Panc1 (cell line): ENCODE data around the gene SEC14L2. TPM values are rescaled to one million over a fixed set of nuclear protein-coding genes. Genes with fewer than 3 reads are reported as not detected.

Experiments
- ATAC-seq: fragments of 200-7000 bp; cut with Tn5 transposase; 2 replicates; pipeline ENCODE4 v1.9.1; 2020; ENCODE audit warnings: mild to moderate bottlenecking, moderate library complexity
- BruUV-seq: library from RNA; stranded (reverse); fragments of 400-500 nt; replicated peaks from 2 replicates; lab custom pipeline; 2021; lab: Mats Ljungman, UMichigan
- CTCF ChIA-PET: fragments of 300-600 bp; sonication (Branson Sonifier 250); formaldehyde crosslinking; loops from one replicate; lab custom pipeline; 2022; ENCODE audit warnings: antibody characterized with exemption; lab: Charles Lee
- POLR2A ChIA-PET: fragments of 300-600 bp; sonication (Branson Sonifier 250); formaldehyde crosslinking; loops from one replicate; lab custom pipeline; 2022; ENCODE audit warnings: antibody characterized with exemption; lab: Charles Lee
- DNase-seq: peaks from one replicate; pipeline ENCODE4 v3.0.0-alpha.2; 2010; ENCODE audit warnings: low read depth, low spot score
- H3K27ac ChIP-seq: 2 replicates; pipeline ENCODE4 v1.5.1; 2011; ENCODE audit warnings: mild to moderate bottlenecking, low read length, inconsistent platforms
- H3K27me3 ChIP-seq: fragments of 200-500 bp; sonication (Bioruptor generic); 2 replicates; pipeline ENCODE4 v1.6.0; 2014; ENCODE audit warnings: low read length, inconsistent platforms; ENCODE audit not compliant: control insufficient read depth, insufficient read depth
- H3K36me3 ChIP-seq: fragments of 200-500 bp; sonication (Bioruptor generic); 2 replicates; pipeline ENCODE4 v1.5.1; 2014; ENCODE audit warnings: inconsistent platforms, mild to moderate bottlenecking, low read length, moderate library complexity; ENCODE audit not compliant: control insufficient read depth, insufficient read depth
- H3K4me1 ChIP-seq: 2 replicates; pipeline ENCODE4 v1.5.1; 2011; ENCODE audit warnings: inconsistent platforms, mild to moderate bottlenecking, low read length, moderate library complexity; ENCODE audit not compliant: control insufficient read depth, insufficient read depth
- H3K4me3 ChIP-seq, 2 experiments: 2 replicates each; pipeline ENCODE4 v1.5.1; 2011 to 2012; ENCODE audit warnings: low read depth in 2 of 2, low read length in 2 of 2, mild to moderate bottlenecking in 2 of 2, inconsistent platforms in 1 of 2, moderate library complexity in 1 of 2
- H3K9me3 ChIP-seq: fragments of 200-500 bp; sonication (Bioruptor generic); 2 replicates; pipeline ENCODE4 v1.5.1; 2014; ENCODE audit warnings: low read depth, mild to moderate bottlenecking, inconsistent platforms, low read length, moderate library complexity; ENCODE audit not compliant: control insufficient read depth, insufficient read depth
- POLR2AphosphoS5 ChIP-seq: IDR thresholded peaks from 2 replicates; pipeline ENCODE4 v1.6.1; 2012; ENCODE audit warnings: mild to moderate bottlenecking, low read depth, low read length, moderate library complexity
- SIN3A ChIP-seq: IDR thresholded peaks from 2 replicates; pipeline ENCODE4 v1.6.1; 2012; ENCODE audit warnings: low read depth, mild to moderate bottlenecking, low read length, moderate library complexity, borderline replicate concordance; ENCODE audit not compliant: insufficient read depth
- TCF7L2 ChIP-seq: IDR thresholded peaks from 2 replicates; pipeline ENCODE4 v1.6.1; 2011; ENCODE audit warnings: mild to moderate bottlenecking, low read depth, low read length, inconsistent platforms
- in situ Hi-C: cut with HindIII; loops from 2 replicates; pipeline ENCODE4 v1.10.0; 2016; ENCODE audit warnings: low sequenced_read_pairs, low pct_unique_long_range_greater_than_20kb
- intact Hi-C: fragments of 100-400 bp; cut with micrococcal nuclease; formaldehyde crosslinking; loops from one replicate; pipeline ENCODE4 v1.10.0; 2022; ENCODE audit not compliant: unreplicated experiment
- total RNA-seq: library from RNA; stranded (reverse); gene quantifications from one replicate; pipeline ENCODE4 v1.2.1, GENCODE V29; 2021; ENCODE audit not compliant: unreplicated experiment
- TF ChIP-seq, protein P1 (sequence below): fragments of 450-650 bp; IDR thresholded peaks from 2 replicates; pipeline ENCODE4 v1.5.1; 2017; ENCODE audit warnings: mild to moderate bottlenecking
- TF ChIP-seq, protein P2 (sequence below), 2 experiments: IDR thresholded peaks; 2 replicates each; pipeline ENCODE4 v1.6.1; 2011 to 2012; ENCODE audit warnings: low read depth in 2 of 2, control low read depth in 1 of 2, low read length in 1 of 2, mild to moderate bottlenecking in 1 of 2, moderate library complexity in 1 of 2; ENCODE audit not compliant: insufficient read depth in 1 of 2

The SEC14L2 gene
- total RNA-seq, 1 experiment from 2014 or later: 10.7 TPM

DNA sequence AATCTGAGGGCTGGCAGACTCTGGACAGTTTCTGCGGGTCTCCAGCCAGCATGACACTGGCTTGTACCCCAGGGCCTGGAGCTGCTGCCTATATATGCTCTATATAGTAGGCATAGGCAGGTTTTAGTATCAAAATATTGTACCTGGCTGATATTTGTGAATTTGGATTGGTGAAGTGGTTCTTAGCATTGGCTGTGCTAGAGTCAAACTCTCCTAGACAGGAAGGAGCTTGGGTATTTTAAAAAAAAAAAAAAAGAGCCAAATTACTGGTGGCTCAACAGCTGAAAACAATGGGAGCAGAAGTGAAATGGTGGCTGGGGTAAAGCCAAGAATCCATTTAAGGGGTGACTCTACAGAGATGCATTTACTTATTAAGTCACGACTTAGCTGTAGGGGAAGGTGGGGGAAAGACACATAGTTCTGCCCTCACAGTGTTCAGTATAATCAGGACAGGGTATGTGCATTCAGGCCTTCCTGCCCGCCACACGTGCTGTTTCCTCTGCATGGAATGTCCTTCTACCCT is 17.8 kb downstream of the SEC14L2 start:
- intact Hi-C loops: no loop called here
- 0 out of 2 replicates have a peak, but pooled peaks cover 4% of the 10 kb centered on the region for H3K36me3 ChIP-seq
- no peak overlapping the region for H3K4me3 ChIP-seq
- H3K9me3 ChIP-seq: no peaks in the 10 kb centered on the region
- TF ChIP-seq, protein P1, sequence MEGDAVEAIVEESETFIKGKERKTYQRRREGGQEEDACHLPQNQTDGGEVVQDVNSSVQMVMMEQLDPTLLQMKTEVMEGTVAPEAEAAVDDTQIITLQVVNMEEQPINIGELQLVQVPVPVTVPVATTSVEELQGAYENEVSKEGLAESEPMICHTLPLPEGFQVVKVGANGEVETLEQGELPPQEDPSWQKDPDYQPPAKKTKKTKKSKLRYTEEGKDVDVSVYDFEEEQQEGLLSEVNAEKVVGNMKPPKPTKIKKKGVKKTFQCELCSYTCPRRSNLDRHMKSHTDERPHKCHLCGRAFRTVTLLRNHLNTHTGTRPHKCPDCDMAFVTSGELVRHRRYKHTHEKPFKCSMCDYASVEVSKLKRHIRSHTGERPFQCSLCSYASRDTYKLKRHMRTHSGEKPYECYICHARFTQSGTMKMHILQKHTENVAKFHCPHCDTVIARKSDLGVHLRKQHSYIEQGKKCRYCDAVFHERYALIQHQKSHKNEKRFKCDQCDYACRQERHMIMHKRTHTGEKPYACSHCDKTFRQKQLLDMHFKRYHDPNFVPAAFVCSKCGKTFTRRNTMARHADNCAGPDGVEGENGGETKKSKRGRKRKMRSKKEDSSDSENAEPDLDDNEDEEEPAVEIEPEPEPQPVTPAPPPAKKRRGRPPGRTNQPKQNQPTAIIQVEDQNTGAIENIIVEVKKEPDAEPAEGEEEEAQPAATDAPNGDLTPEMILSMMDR: no peak
- TF ChIP-seq SIN3A (no peak), TCF7L2 (no peak)
- H3K27me3 ChIP-seq: no peaks in the 10 kb centered on the region
- ChIA-PET POLR2A (no interaction called here), CTCF (no interaction called here)
- BruUV-seq: no TSS peak
- in situ Hi-C loops: no loop called here
- H3K27ac ChIP-seq: no peak overlapping the region
- no peaks in the 10 kb centered on the region for H3K4me1 ChIP-seq
- DNase-seq (no peak), ATAC-seq (no peak)

DNA sequence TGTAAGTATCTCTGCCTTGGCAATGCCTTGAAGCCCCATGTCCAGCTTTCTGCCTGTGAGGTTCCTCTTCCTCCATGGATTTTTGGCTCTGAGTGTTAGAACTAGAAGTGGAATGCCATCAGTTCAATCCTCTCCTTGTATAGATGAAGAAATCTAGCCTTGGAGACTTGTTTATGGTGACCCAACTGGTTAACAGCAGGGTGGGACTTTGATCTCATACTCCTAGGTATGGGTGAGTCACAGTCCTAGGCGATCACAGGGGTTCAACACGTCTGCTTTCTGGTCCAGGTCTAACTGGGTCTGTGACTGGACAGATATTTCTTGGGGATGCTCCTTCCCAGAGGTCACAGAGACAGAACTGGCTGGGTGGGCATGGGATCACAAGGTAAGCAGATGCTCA is 19.6 kb downstream of the SEC14L2 start:
- BruUV-seq: no TSS peak
- H3K36me3 ChIP-seq: 0 out of 2 replicates have a peak, but pooled peaks cover 4% of the 10 kb centered on the region
- ATAC-seq: no peak
- intact Hi-C loops: no loop called here
- no peak overlapping the region for H3K27ac ChIP-seq
- CTCF ChIA-PET: no interaction called here
- TF ChIP-seq POLR2AphosphoS5 (no peak), SIN3A (no peak), TCF7L2 (no peak)
- TF ChIP-seq, protein P1: no peak
- TF ChIP-seq, protein P2, sequence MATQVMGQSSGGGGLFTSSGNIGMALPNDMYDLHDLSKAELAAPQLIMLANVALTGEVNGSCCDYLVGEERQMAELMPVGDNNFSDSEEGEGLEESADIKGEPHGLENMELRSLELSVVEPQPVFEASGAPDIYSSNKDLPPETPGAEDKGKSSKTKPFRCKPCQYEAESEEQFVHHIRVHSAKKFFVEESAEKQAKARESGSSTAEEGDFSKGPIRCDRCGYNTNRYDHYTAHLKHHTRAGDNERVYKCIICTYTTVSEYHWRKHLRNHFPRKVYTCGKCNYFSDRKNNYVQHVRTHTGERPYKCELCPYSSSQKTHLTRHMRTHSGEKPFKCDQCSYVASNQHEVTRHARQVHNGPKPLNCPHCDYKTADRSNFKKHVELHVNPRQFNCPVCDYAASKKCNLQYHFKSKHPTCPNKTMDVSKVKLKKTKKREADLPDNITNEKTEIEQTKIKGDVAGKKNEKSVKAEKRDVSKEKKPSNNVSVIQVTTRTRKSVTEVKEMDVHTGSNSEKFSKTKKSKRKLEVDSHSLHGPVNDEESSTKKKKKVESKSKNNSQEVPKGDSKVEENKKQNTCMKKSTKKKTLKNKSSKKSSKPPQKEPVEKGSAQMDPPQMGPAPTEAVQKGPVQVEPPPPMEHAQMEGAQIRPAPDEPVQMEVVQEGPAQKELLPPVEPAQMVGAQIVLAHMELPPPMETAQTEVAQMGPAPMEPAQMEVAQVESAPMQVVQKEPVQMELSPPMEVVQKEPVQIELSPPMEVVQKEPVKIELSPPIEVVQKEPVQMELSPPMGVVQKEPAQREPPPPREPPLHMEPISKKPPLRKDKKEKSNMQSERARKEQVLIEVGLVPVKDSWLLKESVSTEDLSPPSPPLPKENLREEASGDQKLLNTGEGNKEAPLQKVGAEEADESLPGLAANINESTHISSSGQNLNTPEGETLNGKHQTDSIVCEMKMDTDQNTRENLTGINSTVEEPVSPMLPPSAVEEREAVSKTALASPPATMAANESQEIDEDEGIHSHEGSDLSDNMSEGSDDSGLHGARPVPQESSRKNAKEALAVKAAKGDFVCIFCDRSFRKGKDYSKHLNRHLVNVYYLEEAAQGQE (IDR thresholded peaks at IDR 0.05; ENCODE audit: insufficient read depth in 1 of 2, low read depth in 2 of 2, low read length in 1 of 2): no peak
- no peaks in the 10 kb centered on the region for H3K9me3 ChIP-seq
- DNase-seq: no peak
- no peak overlapping the region for H3K4me3 ChIP-seq
- H3K27me3 ChIP-seq: no peaks in the 10 kb centered on the region
- POLR2A ChIA-PET: no interaction called here
- in situ Hi-C loops: no loop called here
- peaks cover 7% of the 10 kb centered on the region for H3K4me1 ChIP-seq
